Esophagus squamous epithelium (tissue), 4 donors: ENCODE data around the gene SPECC1.

Experiments used
- POLR2A ChIP-seq, 4 donors: fragments of 450-650 bp; IDR thresholded peaks; one replicate each; pipeline ENCODE4 v1.6.1; 2017; ENCODE audit warnings: antibody characterized with exemption in 4 of 4, mild to moderate bottlenecking in 4 of 4, moderate library complexity in 3 of 4
- TF ChIP-seq, protein P1 (sequence below), 6 experiments: fragments of 450-650 bp in 4 of 6; fragments of 200-600 bp in 2 of 6; sonication (generic) in 2 of 6; IDR thresholded peaks; one replicate each; pipeline ENCODE4 v1.5.1; 2016 to 2019; ENCODE audit warnings: antibody characterized with exemption in 6 of 6, mild to moderate bottlenecking in 4 of 6, moderate library complexity in 4 of 6

DNA sequence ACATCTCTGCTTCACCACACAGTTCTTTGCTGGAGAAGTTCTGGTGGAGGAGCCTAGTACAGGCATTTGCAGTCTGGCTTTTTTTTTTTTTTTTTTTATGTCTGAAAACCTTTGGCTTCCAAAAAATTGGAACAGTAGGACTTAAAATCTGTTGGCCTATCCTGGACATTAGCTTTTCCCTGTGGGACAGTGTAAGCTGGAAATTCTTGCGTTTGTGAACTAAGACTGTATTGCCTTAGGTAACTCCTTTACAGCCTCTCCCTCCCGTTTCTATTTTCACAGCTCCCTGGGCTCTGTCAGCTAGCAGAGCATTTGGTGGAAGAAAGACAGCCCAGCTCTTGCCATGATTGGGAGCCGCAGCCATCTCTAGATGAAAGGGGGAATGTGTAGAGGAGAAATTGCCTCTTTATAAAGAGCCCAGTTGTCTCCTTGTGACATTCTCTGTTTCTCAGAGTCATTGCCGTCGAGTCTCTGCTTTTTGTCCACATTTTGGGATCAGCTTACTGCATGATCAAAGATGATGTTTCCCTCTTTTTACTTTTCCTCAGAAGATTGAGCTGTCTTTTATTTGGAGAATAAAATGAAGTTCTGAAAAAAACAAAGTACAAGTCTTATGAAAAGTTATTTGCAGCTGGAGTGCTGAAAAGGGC lies 227.5 kb downstream of the SPECC1 start:
- TF ChIP-seq, protein P1, sequence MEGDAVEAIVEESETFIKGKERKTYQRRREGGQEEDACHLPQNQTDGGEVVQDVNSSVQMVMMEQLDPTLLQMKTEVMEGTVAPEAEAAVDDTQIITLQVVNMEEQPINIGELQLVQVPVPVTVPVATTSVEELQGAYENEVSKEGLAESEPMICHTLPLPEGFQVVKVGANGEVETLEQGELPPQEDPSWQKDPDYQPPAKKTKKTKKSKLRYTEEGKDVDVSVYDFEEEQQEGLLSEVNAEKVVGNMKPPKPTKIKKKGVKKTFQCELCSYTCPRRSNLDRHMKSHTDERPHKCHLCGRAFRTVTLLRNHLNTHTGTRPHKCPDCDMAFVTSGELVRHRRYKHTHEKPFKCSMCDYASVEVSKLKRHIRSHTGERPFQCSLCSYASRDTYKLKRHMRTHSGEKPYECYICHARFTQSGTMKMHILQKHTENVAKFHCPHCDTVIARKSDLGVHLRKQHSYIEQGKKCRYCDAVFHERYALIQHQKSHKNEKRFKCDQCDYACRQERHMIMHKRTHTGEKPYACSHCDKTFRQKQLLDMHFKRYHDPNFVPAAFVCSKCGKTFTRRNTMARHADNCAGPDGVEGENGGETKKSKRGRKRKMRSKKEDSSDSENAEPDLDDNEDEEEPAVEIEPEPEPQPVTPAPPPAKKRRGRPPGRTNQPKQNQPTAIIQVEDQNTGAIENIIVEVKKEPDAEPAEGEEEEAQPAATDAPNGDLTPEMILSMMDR (IDR thresholded peaks at IDR 0.05), result no peak
- TF ChIP-seq POLR2A (IDR thresholded peaks at IDR 0.05), result no peak
